GM12801 (cell line): ENCODE data around the gene SRM.

Experiments used
- TF ChIP-seq, protein P1 (sequence below): IDR thresholded peaks from one replicate; pipeline ENCODE4 v1.5.1; 2011; ENCODE audit warnings: control low read depth; ENCODE audit not compliant: insufficient read length; ENCODE audit errors: extremely low read depth

SRM gene

DNA sequence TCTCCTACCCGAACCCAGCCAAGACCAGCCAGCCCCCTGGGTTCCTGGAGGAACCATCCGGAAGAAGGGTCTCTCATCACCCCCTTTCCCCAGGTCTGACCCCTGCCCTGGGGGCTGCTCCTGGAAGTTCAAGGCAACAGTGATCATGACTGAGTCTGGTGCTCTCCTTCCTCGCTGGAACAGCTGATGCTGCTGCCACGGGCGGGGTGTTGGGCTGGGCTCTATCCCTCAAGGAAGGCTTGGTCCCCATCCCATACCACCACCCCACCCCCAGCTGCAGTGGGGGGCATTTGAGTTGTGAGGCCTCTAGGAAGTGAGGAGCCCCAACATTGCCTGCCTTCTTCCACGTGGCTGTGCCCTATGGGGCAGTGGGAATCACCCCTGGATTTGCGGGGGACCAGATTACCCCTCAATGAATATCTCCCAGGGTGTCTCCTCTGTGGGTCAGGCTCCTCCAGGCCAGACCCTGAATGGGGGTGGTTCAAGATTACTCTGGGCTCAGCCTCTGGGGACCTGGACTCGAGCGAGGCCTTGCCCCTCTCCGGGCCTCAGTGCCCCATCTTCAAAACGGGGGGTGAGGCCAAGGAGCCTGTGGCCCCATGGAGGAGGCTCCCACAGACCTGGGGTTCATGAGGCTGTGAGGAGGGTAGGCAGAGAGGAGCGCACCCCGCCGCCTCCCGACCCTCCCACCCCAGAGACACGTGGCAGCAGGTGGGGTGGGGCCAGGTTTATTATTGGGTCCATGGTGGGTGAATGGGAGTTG is 15.6 kb downstream of the SRM start:
- TF ChIP-seq, protein P1, sequence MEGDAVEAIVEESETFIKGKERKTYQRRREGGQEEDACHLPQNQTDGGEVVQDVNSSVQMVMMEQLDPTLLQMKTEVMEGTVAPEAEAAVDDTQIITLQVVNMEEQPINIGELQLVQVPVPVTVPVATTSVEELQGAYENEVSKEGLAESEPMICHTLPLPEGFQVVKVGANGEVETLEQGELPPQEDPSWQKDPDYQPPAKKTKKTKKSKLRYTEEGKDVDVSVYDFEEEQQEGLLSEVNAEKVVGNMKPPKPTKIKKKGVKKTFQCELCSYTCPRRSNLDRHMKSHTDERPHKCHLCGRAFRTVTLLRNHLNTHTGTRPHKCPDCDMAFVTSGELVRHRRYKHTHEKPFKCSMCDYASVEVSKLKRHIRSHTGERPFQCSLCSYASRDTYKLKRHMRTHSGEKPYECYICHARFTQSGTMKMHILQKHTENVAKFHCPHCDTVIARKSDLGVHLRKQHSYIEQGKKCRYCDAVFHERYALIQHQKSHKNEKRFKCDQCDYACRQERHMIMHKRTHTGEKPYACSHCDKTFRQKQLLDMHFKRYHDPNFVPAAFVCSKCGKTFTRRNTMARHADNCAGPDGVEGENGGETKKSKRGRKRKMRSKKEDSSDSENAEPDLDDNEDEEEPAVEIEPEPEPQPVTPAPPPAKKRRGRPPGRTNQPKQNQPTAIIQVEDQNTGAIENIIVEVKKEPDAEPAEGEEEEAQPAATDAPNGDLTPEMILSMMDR: no peak

DNA sequence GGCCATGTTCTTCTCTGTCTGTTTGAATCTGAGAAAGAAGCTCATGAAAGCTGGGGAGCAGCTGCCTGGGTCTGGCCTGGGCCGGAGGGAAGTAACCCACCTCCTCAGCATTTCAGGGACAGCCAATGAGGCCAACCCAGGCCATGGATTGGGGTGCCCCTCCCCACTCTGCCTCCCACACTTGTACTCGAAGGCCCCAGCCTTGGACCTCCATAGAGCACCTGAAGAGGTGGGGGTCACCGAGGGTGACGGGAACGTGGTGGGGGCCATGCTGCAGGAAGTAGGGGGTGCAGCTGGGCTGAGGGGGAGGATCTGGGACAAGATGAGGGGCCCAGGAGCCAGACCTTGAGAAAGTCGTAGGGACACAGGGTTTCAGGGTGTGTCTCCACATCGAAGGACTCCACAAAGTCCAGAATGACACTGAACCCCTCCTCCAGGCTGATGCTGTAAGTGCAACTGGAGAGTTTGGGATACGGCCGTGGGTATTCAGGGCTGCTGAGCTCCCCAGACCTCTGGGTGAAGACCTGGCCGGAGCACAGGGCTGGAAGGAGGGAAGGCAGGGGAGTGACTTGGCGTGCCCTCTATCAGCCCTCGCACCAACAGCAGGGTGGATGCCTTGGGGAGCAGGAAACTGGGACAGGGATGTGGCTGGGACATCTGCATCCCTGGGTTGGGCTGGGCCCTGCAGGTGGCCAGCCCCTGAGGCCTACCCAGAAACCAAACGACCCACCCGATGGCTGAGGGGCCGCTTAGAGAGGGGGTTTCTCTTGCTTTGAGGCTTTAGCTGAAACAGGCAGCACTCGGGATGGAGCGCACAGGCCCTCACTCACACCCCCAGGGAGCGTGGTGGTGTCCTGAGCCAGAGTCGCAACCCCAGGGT is 16.6 kb downstream of the SRM start:
- TF ChIP-seq, protein P1: no peak

DNA sequence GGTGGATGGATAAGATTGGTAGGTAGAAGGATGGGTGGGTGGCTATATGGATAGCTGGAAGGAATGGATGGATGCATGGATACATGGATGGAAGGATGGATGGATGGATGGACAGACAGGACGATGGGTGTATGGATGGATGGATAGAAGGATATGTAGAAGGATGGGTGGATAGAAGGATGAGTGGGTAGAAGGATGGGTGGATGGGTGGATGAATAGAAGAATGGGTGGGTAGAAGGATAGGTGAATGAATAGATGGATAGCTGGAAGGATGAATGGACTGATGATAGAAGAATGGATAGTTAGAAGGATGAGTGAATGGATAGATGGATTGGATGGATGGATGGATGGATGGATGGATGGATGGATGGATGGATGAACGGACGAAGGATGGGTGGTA is 17.8 kb downstream of the SRM start:
- TF ChIP-seq, protein P1: no peak

DNA sequence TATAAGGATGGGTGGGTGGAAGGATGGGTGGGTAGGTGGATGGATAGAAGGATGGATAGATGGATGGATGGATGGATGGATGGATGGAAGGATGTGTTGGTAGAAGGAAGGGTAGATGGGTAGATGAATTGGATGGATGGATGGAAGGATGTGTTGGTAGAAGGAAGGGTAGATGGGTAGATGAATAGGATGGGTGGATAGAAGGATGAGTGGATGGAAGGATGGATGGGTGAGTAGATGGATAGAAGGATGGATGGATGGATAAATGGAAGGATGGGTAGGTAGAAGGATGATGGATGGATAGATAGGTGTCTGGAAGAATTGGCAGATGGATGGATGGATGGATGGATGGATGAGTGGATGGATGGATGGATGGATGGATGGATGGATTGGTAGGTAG is 18.8 kb downstream of the SRM start:
- TF ChIP-seq, protein P1: no peak

DNA sequence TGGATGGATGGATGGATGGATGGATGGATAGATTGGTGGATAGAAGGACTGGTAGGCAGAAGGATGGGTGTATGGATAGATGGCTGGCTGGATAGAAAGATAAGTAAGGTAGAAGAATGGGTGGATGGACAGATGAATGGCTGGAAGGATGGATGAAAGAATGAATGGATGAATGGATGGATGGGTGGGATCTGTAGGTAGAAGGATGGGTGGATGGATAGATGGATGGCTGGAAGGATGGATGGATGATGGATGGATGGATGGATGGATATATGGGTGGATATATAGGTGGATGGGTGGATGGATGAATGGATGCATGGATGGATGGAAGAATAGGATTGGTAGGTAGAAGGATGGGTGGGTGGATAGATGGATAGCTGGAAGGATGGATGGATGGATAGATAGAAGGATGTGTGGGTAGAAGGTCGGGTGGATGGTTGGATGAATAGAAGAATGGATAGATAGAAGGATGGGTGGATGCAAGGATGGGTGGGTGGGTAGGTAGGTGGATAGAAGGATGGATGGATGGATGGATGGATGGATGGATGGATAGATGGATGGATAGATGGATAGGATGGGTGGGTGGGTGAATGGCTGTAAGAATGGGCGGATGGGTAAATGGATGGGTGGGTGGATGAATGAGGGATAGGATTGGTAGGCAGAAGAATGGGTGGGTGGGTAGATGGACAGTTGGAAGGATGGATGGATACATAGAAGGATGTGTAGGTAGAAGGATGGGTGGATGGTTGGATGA is 20.3 kb downstream of the SRM start:
- TF ChIP-seq, protein P1: no peak

DNA sequence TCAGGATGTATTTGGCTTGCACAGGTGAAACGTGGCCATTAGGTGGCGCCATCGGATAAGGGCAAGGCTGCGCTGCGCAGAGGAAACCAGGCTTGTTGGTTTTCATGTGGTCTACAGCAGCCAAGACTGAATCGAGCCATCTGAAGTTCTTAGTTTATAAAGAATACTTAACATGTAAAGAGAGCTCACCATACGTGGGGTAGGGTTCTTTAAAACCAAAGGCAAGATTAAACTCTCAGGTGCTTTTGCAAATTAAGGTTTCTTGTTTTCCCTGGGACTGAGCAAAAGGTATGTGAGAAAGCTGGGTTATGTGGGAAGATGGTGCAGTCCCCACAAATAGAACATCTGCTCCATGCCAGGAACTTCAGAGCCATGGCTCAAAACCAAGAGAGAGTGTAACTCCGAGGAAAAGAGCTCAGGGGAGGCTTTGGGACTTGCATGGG is 22.1 kb downstream of the SRM start:
- TF ChIP-seq, protein P1: peak; percentile 69
